ENCODE results near the gene ANKRD29.
A peak's percentile ranks its signal among the peaks of the same experiment; 100 is the strongest.

Gene ANKRD29

GRCh38 chr18:23585007-23585871, 77.5 kb downstream of the ANKRD29 start:
- H3K27ac ChIP-seq = peak overlapping the region; percentile 88
- no peak for TF ChIP-seq CTCF (conservative IDR thresholded peaks at IDR 0.05)

GRCh38 chr18:23584019-23584983, 78.4 kb downstream of the ANKRD29 start:
- H3K27ac ChIP-seq = peak overlapping the region; percentile 88; the same call in 1 of the 2 replicates

GRCh38 chr18:23583071-23583865, 79.4 kb downstream of the ANKRD29 start:
- H3K27ac ChIP-seq = no peak overlapping the region
- TF ChIP-seq CTCF (conservative IDR thresholded peaks at IDR 0.05) = no peak

More at GRCh38 chr18:23584019-23584983, 78.4 kb downstream of the ANKRD29 start:
- no peak for TF ChIP-seq CTCF (conservative IDR thresholded peaks at IDR 0.05)

- no peak for TF ChIP-seq CTCF (conservative IDR thresholded peaks at IDR 0.05)
- no peak overlapping the region for H3K27ac ChIP-seq
Measured at GRCh38 chr18:23580677-23581367, 81.9 kb downstream of the ANKRD29 start.

- H3K27ac ChIP-seq = no peak overlapping the region
Measured at GRCh38 chr18:23578891-23579653, 83.6 kb downstream of the ANKRD29 start.

More at GRCh38 chr18:23578891-23579653, 83.6 kb downstream of the ANKRD29 start:
- no peak for TF ChIP-seq CTCF (conservative IDR thresholded peaks at IDR 0.05)

Data from VCaP (cell line).